Common myeloid progenitor, CD34-positive (primary cell): ENCODE data around the gene FLACC1.

Experiments
- CTCF ChIA-PET: fragments of 350-600 bp; sonication (Branson Sonifier 250); formaldehyde crosslinking; loops from one replicate; lab custom pipeline; 2021; ENCODE audit warnings: antibody characterized with exemption; lab: Charles Lee
- POLR2A ChIA-PET: fragments of 350-600 bp; sonication (Branson Sonifier 250); formaldehyde crosslinking; loops from one replicate; lab custom pipeline; 2021; ENCODE audit warnings: antibody characterized with exemption; lab: Charles Lee
- DNase-seq, 3 donors: peaks; one replicate each; pipeline versions ENCODE4 v3.0.0 to v3.0.0-alpha.2; 2013
- H3K27ac ChIP-seq, 2 experiments: 1 replicate in 1 of 2; 2 replicates in 1 of 2; pipeline ENCODE4 v1.7.0; 2013; ENCODE audit warnings: inconsistent platforms in 2 of 2, low read length in 2 of 2, mild to moderate bottlenecking in 2 of 2, low read depth in 1 of 2, moderate library complexity in 1 of 2; ENCODE audit not compliant: severe bottlenecking in 2 of 2, insufficient read depth in 1 of 2, poor library complexity in 1 of 2
- H3K27me3 ChIP-seq, 5 experiments: replicated peaks in 2 of 5; 1 replicate in 3 of 5; 2 replicates in 2 of 5; pipeline versions ENCODE4 v1.6.1 to v1.7.0; 2013; ENCODE audit warnings: low read length in 4 of 5, mild to moderate bottlenecking in 2 of 5, moderate library complexity in 2 of 5, inconsistent platforms in 1 of 5; ENCODE audit not compliant: insufficient read depth in 5 of 5, control insufficient read depth in 4 of 5
- H3K36me3 ChIP-seq, 4 experiments: 1 replicate in 2 of 4; 2 replicates in 2 of 4; pipeline versions ENCODE4 v1.6.1 to v1.7.0; 2013; ENCODE audit warnings: low read length in 3 of 4, control low read depth in 1 of 4, mild to moderate bottlenecking in 1 of 4; ENCODE audit not compliant: control insufficient read depth in 4 of 4, insufficient read depth in 4 of 4
- H3K4me1 ChIP-seq, 4 experiments: 1 replicate in 3 of 4; 2 replicates in 1 of 4; pipeline versions ENCODE4 v1.6.1 to v1.7.1; 2013; ENCODE audit warnings: low read length in 3 of 4, mild to moderate bottlenecking in 3 of 4, control low read depth in 1 of 4, inconsistent platforms in 1 of 4, moderate library complexity in 1 of 4; ENCODE audit not compliant: control insufficient read depth in 4 of 4, insufficient read depth in 4 of 4; ENCODE audit errors: control extremely low read depth in 1 of 4
- H3K4me3 ChIP-seq, 7 experiments: 1 replicate in 4 of 7; 2 replicates in 3 of 7; pipeline versions ENCODE4 v1.5.1 to v1.7.0; 2013; ENCODE audit warnings: mild to moderate bottlenecking in 7 of 7, low read length in 6 of 7, moderate library complexity in 6 of 7, inconsistent platforms in 2 of 7, low read depth in 2 of 7, control low read depth in 1 of 7; ENCODE audit not compliant: insufficient read depth in 4 of 7, control insufficient read depth in 1 of 7; ENCODE audit errors: extremely low read depth in 1 of 7
- H3K9me3 ChIP-seq, 5 experiments: 1 replicate in 4 of 5; 2 replicates in 1 of 5; pipeline versions ENCODE4 v1.6.1 to v1.7.1; 2013; ENCODE audit warnings: low read length in 4 of 5, mild to moderate bottlenecking in 2 of 5, inconsistent platforms in 1 of 5, low read depth in 1 of 5, moderate library complexity in 1 of 5; ENCODE audit not compliant: control insufficient read depth in 4 of 5, insufficient read depth in 2 of 5; ENCODE audit errors: control extremely low read depth in 1 of 5
- WGBS: methylation state at CpG from one replicate; pipeline ENCODE4 v1.1.5; 2013; ENCODE audit not compliant: insufficient coverage; 5-methylcytosine and 5-hydroxymethylcytosine counted together

The FLACC1 gene

GRCh38 chr2:201285499-201285898, 71.6 kb downstream of the FLACC1 start:
- ChIA-PET POLR2A (no interaction called here), CTCF (interaction anchor here (1.0 to 1.6 kb wide), 6 partner anchors 9 to 49 kb away, joined by 3 to 6 read pairs (median 3); no protein-coding TSS in a partner anchor)
- WGBS, result 100% methylated on average over 1 of the region's 1 CpG
- no peak overlapping the region for H3K27ac ChIP-seq
- peaks cover 5 to 27% (median 17%) of the 10 kb centered on the region in 5 experiments for H3K9me3 ChIP-seq
- no peaks in the 10 kb centered on the region for H3K27me3 ChIP-seq
- H3K36me3 ChIP-seq, result peaks cover 39 to 72% (median 56%) of the 10 kb centered on the region in 4 experiments
- H3K4me1 ChIP-seq, result no peaks in the 10 kb centered on the region
- no peak overlapping the region for H3K4me3 ChIP-seq
- DNase-seq, result no peak

GRCh38 chr2:201280191-201281040, 76.7 kb downstream of the FLACC1 start:
- ChIA-PET CTCF (interaction anchor here (1.2 to 1.7 kb wide), 6 partner anchors 9 to 48 kb away, joined by 3 to 5 read pairs (median 4); no protein-coding TSS in a partner anchor), POLR2A (no interaction called here)
- Histone ChIP-seq H3K27me3 (no peaks in the 10 kb centered on the region), H3K4me1 (peaks cover 0 to 6% (median 3%) of the 10 kb centered on the region in 4 experiments), H3K36me3 (peaks cover 28 to 65% (median 39%) of the 10 kb centered on the region in 4 experiments), H3K27ac (no peak overlapping the region), H3K9me3 (peaks cover 0 to under 1% (median 0%) of the 10 kb centered on the region in 5 experiments), H3K4me3 (no peak overlapping the region)
- WGBS, result no CpG with 5 or more reads among the region's 3 CpGs
- DNase-seq, result no peak

GRCh38 chr2:201279079-201279478, 78.1 kb downstream of the FLACC1 start:
- Histone ChIP-seq H3K4me1 (peaks cover 0 to 6% (median 3%) of the 10 kb centered on the region in 4 experiments), H3K9me3 (no peaks in the 10 kb centered on the region), H3K27ac (no peak overlapping the region), H3K36me3 (peaks cover 24 to 67% (median 44%) of the 10 kb centered on the region in 4 experiments), H3K27me3 (no peaks in the 10 kb centered on the region), H3K4me3 (no peak overlapping the region)
- no peak for DNase-seq
- ChIA-PET CTCF (interaction anchor here (0.8 to 3.3 kb wide), 7 partner anchors 9 to 94 kb away, joined by 3 to 12 read pairs (median 4); no protein-coding TSS in a partner anchor), POLR2A (no interaction called here)
- WGBS, result 100% methylated on average over 1 of the region's 1 CpG

- H3K9me3 ChIP-seq, result no peaks in the 10 kb centered on the region
- H3K4me3 ChIP-seq, result no peak overlapping the region
- POLR2A ChIA-PET, result interaction anchor here (0.6 kb wide), 1 partner anchor 55 kb away, joined by 4 read pairs; no protein-coding TSS in a partner anchor
- H3K36me3 ChIP-seq, result peaks cover 41 to 90% (median 60%) of the 10 kb centered on the region in 4 experiments
- H3K27ac ChIP-seq, result no peak overlapping the region
- CTCF ChIA-PET, result interaction anchor here (1.1 to 3.3 kb wide), 7 partner anchors 9 to 39 kb away, joined by 3 to 12 read pairs (median 5); partner anchors contain the start of gene CASP8
- H3K27me3 ChIP-seq, result no peaks in the 10 kb centered on the region
- 97% methylated on average over 5 of the region's 6 CpGs for WGBS
- no peak for DNase-seq
- peaks cover 0 to 6% (median 4%) of the 10 kb centered on the region in 4 experiments for H3K4me1 ChIP-seq
Measured at GRCh38 chr2:201276511-201276910, 80.6 kb downstream of the FLACC1 start.

- Histone ChIP-seq H3K9me3 (no peaks in the 10 kb centered on the region), H3K4me3 (no peak overlapping the region), H3K27ac (no peak overlapping the region), H3K4me1 (peaks cover 0 to 8% (median 4%) of the 10 kb centered on the region in 4 experiments), H3K27me3 (no peaks in the 10 kb centered on the region), H3K36me3 (peaks cover 42 to 90% (median 65%) of the 10 kb centered on the region in 4 experiments)
- WGBS, result 96% methylated on average over 5 of the region's 5 CpGs
- peak in 2 of 3 donors; percentile 58 to 61 for DNase-seq
- ChIA-PET POLR2A (no interaction called here), CTCF (interaction anchor here (1.4 to 3.3 kb wide), 5 partner anchors 10 to 39 kb away, joined by 4 to 12 read pairs (median 6); partner anchors contain the start of gene CASP8)
Measured at GRCh38 chr2:201275990-201276389, 81.2 kb downstream of the FLACC1 start.

GRCh38 chr2:201275069-201275468, 82.1 kb downstream of the FLACC1 start:
- CTCF ChIA-PET, result interaction anchor here (0.7 to 1.6 kb wide), 2 partner anchors 13 to 19 kb away, joined by 3 to 4 read pairs; no protein-coding TSS in a partner anchor
- no peaks in the 10 kb centered on the region for H3K27me3 ChIP-seq
- 94% methylated on average over 2 of the region's 2 CpGs for WGBS
- H3K4me1 ChIP-seq, result peaks cover 0 to 8% (median 2%) of the 10 kb centered on the region in 4 experiments
- no peak for DNase-seq
- no peak overlapping the region for H3K4me3 ChIP-seq
- no peak overlapping the region for H3K27ac ChIP-seq
- peaks cover 47 to 92% (median 67%) of the 10 kb centered on the region in 4 experiments for H3K36me3 ChIP-seq
- no peaks in the 10 kb centered on the region for H3K9me3 ChIP-seq
- POLR2A ChIA-PET, result no interaction called here
